ENCODE measurements around the gene LAPTM5.

DNA sequence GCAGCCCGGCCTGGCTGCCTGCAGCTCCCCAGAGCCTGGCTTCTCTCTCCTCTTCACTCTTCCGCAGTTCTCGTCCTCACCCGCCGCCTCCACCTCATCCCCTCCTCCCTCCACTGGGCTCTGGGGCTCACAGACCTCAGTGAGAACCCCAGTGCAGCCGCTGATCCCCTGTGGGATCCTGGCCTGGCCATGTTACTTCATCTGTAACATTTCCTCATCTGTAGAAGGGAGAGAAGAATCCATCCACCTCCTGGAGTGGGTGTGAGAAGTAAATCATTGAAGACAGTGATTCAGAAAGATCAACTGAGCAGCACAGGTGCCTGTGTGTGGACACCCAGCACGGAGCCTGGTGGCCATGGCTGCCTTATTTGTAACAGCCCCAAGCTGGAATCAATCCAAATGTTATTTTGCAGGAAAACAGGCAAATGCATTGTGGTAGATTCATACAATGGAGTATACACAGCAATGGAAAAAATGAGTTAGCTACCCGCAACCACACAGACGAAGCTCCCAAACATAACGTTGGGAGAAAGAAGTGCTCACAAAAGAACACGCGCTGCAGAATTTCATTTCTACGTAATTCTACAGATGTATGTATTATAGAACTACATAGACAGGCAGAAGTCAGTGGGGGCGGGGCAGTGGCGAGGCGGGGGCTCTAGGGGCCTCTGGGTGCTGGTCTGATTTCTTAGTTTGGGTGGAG, 8.7 kb downstream of the LAPTM5 start:
- TF ChIP-seq, protein P1, sequence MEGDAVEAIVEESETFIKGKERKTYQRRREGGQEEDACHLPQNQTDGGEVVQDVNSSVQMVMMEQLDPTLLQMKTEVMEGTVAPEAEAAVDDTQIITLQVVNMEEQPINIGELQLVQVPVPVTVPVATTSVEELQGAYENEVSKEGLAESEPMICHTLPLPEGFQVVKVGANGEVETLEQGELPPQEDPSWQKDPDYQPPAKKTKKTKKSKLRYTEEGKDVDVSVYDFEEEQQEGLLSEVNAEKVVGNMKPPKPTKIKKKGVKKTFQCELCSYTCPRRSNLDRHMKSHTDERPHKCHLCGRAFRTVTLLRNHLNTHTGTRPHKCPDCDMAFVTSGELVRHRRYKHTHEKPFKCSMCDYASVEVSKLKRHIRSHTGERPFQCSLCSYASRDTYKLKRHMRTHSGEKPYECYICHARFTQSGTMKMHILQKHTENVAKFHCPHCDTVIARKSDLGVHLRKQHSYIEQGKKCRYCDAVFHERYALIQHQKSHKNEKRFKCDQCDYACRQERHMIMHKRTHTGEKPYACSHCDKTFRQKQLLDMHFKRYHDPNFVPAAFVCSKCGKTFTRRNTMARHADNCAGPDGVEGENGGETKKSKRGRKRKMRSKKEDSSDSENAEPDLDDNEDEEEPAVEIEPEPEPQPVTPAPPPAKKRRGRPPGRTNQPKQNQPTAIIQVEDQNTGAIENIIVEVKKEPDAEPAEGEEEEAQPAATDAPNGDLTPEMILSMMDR (conservative IDR thresholded peaks at IDR 0.05; ENCODE audit: low read depth, low read length), result no peak
- TF ChIP-seq EZH2 (IDR thresholded peaks at IDR 0.05; ENCODE audit: low read length, unreplicated experiment), result no peak

Measured in PC-3 (cell line).